HG02884 (cell line): Measurements from ENCODE around the gene ELP5.
A peak's percentile ranks its signal among the peaks of the same experiment; 100 is the strongest.
"Not testable (repeated sequence)": the region's sequence is repeated elsewhere in the genome, so short reads cannot be mapped to it uniquely, and the experiment has no call there.

Source experiments
- ATAC-seq: cut with Tn5 transposase; IDR thresholded peaks from one replicate; pipeline ENCODE4 v1.9.1; 2021; ENCODE audit warnings: mild to moderate bottlenecking, moderate library complexity; ENCODE audit not compliant: unreplicated experiment

Gene ELP5

GRCh38 chr17:7235693-7236665, 16.0 kb upstream of the ELP5 start:
- no peak for ATAC-seq

- no peak for ATAC-seq
These were observed 15.2 kb upstream of the ELP5 start for GRCh38 chr17:7236808-7237207.

- no peak for ATAC-seq
These were observed 14.7 kb upstream of the ELP5 start for GRCh38 chr17:7237266-7237760.

GRCh38 chr17:7237761-7238419, 14.1 kb upstream of the ELP5 start:
- no peak for ATAC-seq

GRCh38 chr17:7238420-7239090, 13.5 kb upstream of the ELP5 start:
- no peak for ATAC-seq

- peak; percentile 47 for ATAC-seq
These were observed 12.7 kb upstream of the ELP5 start, which contains the start of gene PHF23 for GRCh38 chr17:7239091-7240027. Gene PHF23 (minus strand): TSS chr17:7239457. CDS start chr17:7239279, 178 bp downstream.

GRCh38 chr17:7240375-7240774, 11.6 kb upstream of the ELP5 start:
- ATAC-seq, result no peak

- ATAC-seq, result no peak
These were observed 10.8 kb upstream of the ELP5 start for GRCh38 chr17:7241090-7241733.

GRCh38 chr17:7241783-7242716, 10.0 kb upstream of the ELP5 start, which contains the start of gene GABARAP:
Gene GABARAP (minus strand): TSS chr17:7242449. CDS start chr17:7242330, 119 bp downstream.
- no peak for ATAC-seq

- no peak for ATAC-seq
These were observed 9.1 kb upstream of the ELP5 start for GRCh38 chr17:7242717-7243452.

- ATAC-seq, result no peak
These were observed 8.6 kb upstream of the ELP5 start for GRCh38 chr17:7243453-7243729.

GRCh38 chr17:7243838-7244237, 8.2 kb upstream of the ELP5 start:
- not testable (repeated sequence) for ATAC-seq

GRCh38 chr17:7246779-7247178, 5.2 kb upstream of the ELP5 start:
- ATAC-seq, result no peak

- no peak for ATAC-seq
These were observed 3.2 kb upstream of the ELP5 start for GRCh38 chr17:7248796-7249195.

- ATAC-seq, result no peak
These were observed 2.8 kb upstream of the ELP5 start for GRCh38 chr17:7249214-7249613.

- ATAC-seq, result no peak
These were observed 2.2 kb upstream of the ELP5 start for GRCh38 chr17:7249830-7250229.

- no peak for ATAC-seq
These were observed 1.1 kb upstream of the ELP5 start for GRCh38 chr17:7250695-7251627.
